K562 (cell line): Measurements from ENCODE around the gene OR5AN1. TPM values are rescaled to one million over a fixed set of nuclear protein-coding genes. Genes with fewer than 3 reads are reported as not detected.

ENCODE experiments used
- ATAC-seq: fragments of 200-7000 bp; cut with Tn5 transposase; 3 replicates; pipeline ENCODE4 v1.9.1; 2020; ENCODE audit warnings: moderate library complexity
- BruUV-seq: library from RNA; stranded (reverse); fragments of 400-500 nt; replicated peaks from 2 replicates; lab custom pipeline; 2021; lab: Mats Ljungman, UMichigan
- CTCF ChIA-PET: fragments of 300-600 bp; formaldehyde crosslinking; extraction: SDS; loops from one replicate; lab custom pipeline; 2021; ENCODE audit warnings: low intra/inter-chr PET ratio; lab: Yijun Ruan, JAX
- POLR2A ChIA-PET: fragments of 300-600, 350-650 bp; sonication (Branson Sonifier 250); formaldehyde crosslinking; extraction: SDS; loops from one replicate; lab custom pipeline; 2021; ENCODE audit warnings: antibody characterized with exemption, inconsistent platforms; lab: Yijun Ruan, JAX
- DNase-seq, 4 experiments: peaks; one replicate each; pipeline versions ENCODE4 v3.0.0 to v3.0.0-alpha.2; 2011 to 2018; ENCODE audit warnings: low spot score in 3 of 4, mixed read lengths in 3 of 4; ENCODE audit errors: extremely low read depth in 1 of 4
- FAIRE-seq: peaks from 2 replicates; lab custom pipeline; 2011; peaks lifted over from hg19 to GRCh38; lab: Jason Lieb, UNC
- H2AFZ ChIP-seq: 2 replicates; pipeline ENCODE4 v1.6.0; 2011; ENCODE audit warnings: low read depth, low read length, control low read depth, inconsistent platforms
- H3K27ac ChIP-seq: fragments of 200-600 bp; 3 replicates; pipeline ENCODE4 v1.8.0; 2011; ENCODE audit warnings: low read depth, mild to moderate bottlenecking, control low read depth, inconsistent platforms, low read length, moderate library complexity, mixed read lengths; ENCODE audit errors: extremely low read depth
- H3K27me3 ChIP-seq, 2 experiments: fragments of 300-600 bp in 1 of 2; 2 replicates in 1 of 2; 3 replicates in 1 of 2; pipeline versions ENCODE4 v1.6.0 to v1.8.0; 2011; ENCODE audit warnings: inconsistent platforms in 2 of 2, low read length in 2 of 2, mild to moderate bottlenecking in 1 of 2, mixed read lengths in 1 of 2, moderate library complexity in 1 of 2; ENCODE audit not compliant: control insufficient read depth in 2 of 2, insufficient read depth in 2 of 2
- H3K36me3 ChIP-seq: fragments of 300-600 bp; 3 replicates; pipeline ENCODE4 v1.8.0; 2011; ENCODE audit warnings: mild to moderate bottlenecking, low read length, inconsistent platforms; ENCODE audit not compliant: control insufficient read depth, insufficient read depth
- H3K4me1 ChIP-seq, 2 experiments: fragments of 200-600 bp in 1 of 2; replicated peaks in 1 of 2; 2 replicates in 1 of 2; 3 replicates in 1 of 2; pipeline versions ENCODE4 v1.5.1 to v1.8.0; 2011; ENCODE audit warnings: inconsistent platforms in 2 of 2, low read length in 2 of 2, mild to moderate bottlenecking in 1 of 2, mixed read lengths in 1 of 2, moderate library complexity in 1 of 2; ENCODE audit not compliant: control insufficient read depth in 2 of 2, insufficient read depth in 2 of 2
- H3K4me2 ChIP-seq: 2 replicates; pipeline ENCODE4 v1.6.1; 2011; ENCODE audit warnings: low read length, control low read depth, inconsistent platforms, mixed read lengths; ENCODE audit not compliant: insufficient read depth
- H3K4me3 ChIP-seq: fragments of 200-600 bp; sonication (generic), shearing (Covaris generic); 2 replicates; pipeline ENCODE4 v1.5.1; 2016; ENCODE audit warnings: control low read depth, inconsistent platforms
- H3K79me2 ChIP-seq: fragments of 200-600 bp; 3 replicates; pipeline ENCODE4 v1.8.0; 2011; ENCODE audit warnings: low read length, inconsistent platforms; ENCODE audit not compliant: control insufficient read depth, insufficient read depth
- H3K9ac ChIP-seq, 2 experiments: 2 replicates each; pipeline versions ENCODE4 v1.6.0 to v1.6.1; 2011; ENCODE audit warnings: low read depth in 2 of 2, low read length in 2 of 2, control low read depth in 1 of 2, inconsistent platforms in 1 of 2, mild to moderate bottlenecking in 1 of 2, mixed read lengths in 1 of 2; ENCODE audit not compliant: insufficient read depth in 1 of 2
- H3K9me1 ChIP-seq: one replicate; pipeline ENCODE4 v1.6.0; 2011; ENCODE audit warnings: inconsistent platforms, mild to moderate bottlenecking, low read length, moderate library complexity; ENCODE audit not compliant: control insufficient read depth, insufficient read depth
- H3K9me3 ChIP-seq: replicated peaks from 2 replicates; pipeline ENCODE4 v1.5.1; 2011; ENCODE audit warnings: low read depth, low read length, inconsistent platforms; ENCODE audit not compliant: control insufficient read depth, insufficient read depth
- H4K20me1 ChIP-seq: replicated peaks from 2 replicates; pipeline ENCODE4 v1.6.1; 2011; ENCODE audit warnings: low read length, inconsistent platforms, mixed read lengths; ENCODE audit not compliant: control insufficient read depth, insufficient read depth
- ARHGAP35 ChIP-seq: fragments of 450-650 bp; IDR thresholded peaks from 2 replicates; pipeline ENCODE4 v1.6.1; 2018; ENCODE audit not compliant: partially characterized antibody
- CREM ChIP-seq: IDR thresholded peaks from 2 replicates; pipeline ENCODE4 v1.6.1; 2014; ENCODE audit warnings: antibody characterized with exemption, low read depth
- ETV1 ChIP-seq: fragments of 450-650 bp; conservative IDR thresholded peaks from 2 replicates; pipeline ENCODE4 v1.6.1; 2016; ENCODE audit warnings: missing genetic modification characterization, control low read depth, low read depth, missing compliant biosample characterization
- KDM4B ChIP-seq, 2 experiments: fragments of 450-650 bp in 1 of 2; sonication (generic) in 1 of 2; IDR thresholded peaks; 2 replicates each; pipeline ENCODE4 v1.6.1; 2016 to 2017; ENCODE audit warnings: borderline replicate concordance in 2 of 2, antibody characterized with exemption in 1 of 2, low read depth in 1 of 2, mild to moderate bottlenecking in 1 of 2
- NONO ChIP-seq, 2 experiments: fragments of 200-400 bp in 1 of 2; fragments of 450-650 bp in 1 of 2; formaldehyde crosslinking in 1 of 2; IDR thresholded peaks; 2 replicates each; pipeline ENCODE4 v1.6.1; 2017; ENCODE audit warnings: low read depth in 2 of 2, mild to moderate bottlenecking in 2 of 2, moderate library complexity in 2 of 2, low read length in 1 of 2
- POLR2AphosphoS2 ChIP-seq: IDR thresholded peaks from 2 replicates; pipeline ENCODE4 v1.6.1; 2012; ENCODE audit warnings: low read length, improper control_type of control experiment
- POLR2G ChIP-seq: fragments of 200-400 bp; formaldehyde crosslinking; IDR thresholded peaks from 2 replicates; pipeline ENCODE4 v1.6.1; 2017; ENCODE audit warnings: low read depth, mild to moderate bottlenecking, antibody characterized with exemption, low read length, moderate library complexity
- PTBP1 ChIP-seq: fragments of 200-400 bp; formaldehyde crosslinking; IDR thresholded peaks from 2 replicates; pipeline ENCODE4 v1.6.1; 2017; ENCODE audit warnings: low read depth, low read length
- RBM34 ChIP-seq: fragments of 200-400 bp; formaldehyde crosslinking; IDR thresholded peaks from 2 replicates; pipeline ENCODE4 v1.6.1; 2018; ENCODE audit warnings: low read length, borderline replicate concordance; ENCODE audit not compliant: insufficient read depth
- SRF ChIP-seq, 2 experiments: fragments of 250-450, 450-650 bp in 1 of 2; sonication (Bioruptor Pico) in 1 of 2; sonication (generic) in 1 of 2; formaldehyde crosslinking; IDR thresholded peaks; 2 replicates each; pipeline versions ENCODE4 v1.5.0 to v1.5.1; 2020 to 2022; ENCODE audit warnings: mild to moderate bottlenecking in 1 of 2, missing genetic modification reagents in 1 of 2
- TEAD1 ChIP-seq, 2 experiments: fragments of 450-650 bp in 1 of 2; sonication (generic) in 1 of 2; formaldehyde crosslinking; IDR thresholded peaks; 2 replicates each; pipeline versions ENCODE4 v1.4.0 to v1.8.0; 2020 to 2022; ENCODE audit warnings: mild to moderate bottlenecking in 2 of 2, missing genetic modification reagents in 1 of 2
- ZNF41 ChIP-seq: fragments of 250-450 bp; sonication (Bioruptor Pico); conservative IDR thresholded peaks from 2 replicates; pipeline ENCODE4 v1.4.0; 2020; ENCODE audit warnings: mild to moderate bottlenecking
- WGBS: fragments of 100-300 bp; shearing (Covaris generic); methylation state at CpG from one replicate; pipeline ENCODE4 v1.1.6; 2016; ENCODE audit warnings: low coverage, mixed read lengths; ENCODE audit not compliant: insufficient coverage; ENCODE audit errors: missing lambda C conversion rate; 5-methylcytosine and 5-hydroxymethylcytosine counted together
- in situ Hi-C: fragments of 300-500 bp; cut with MboI; formaldehyde crosslinking; loops from 4 replicates; pipeline ENCODE4 v1.15.0; 2018; ENCODE audit warnings: inconsistent platforms, mixed read lengths
- intact Hi-C: fragments of 100-400 bp; cut with micrococcal nuclease; formaldehyde crosslinking; loops from 2 replicates; pipeline ENCODE4 v1.14.2; 2022
- polyA plus RNA-seq, 8 experiments: library from polyadenylated mRNA; depleted of rRNA in 4 of 8; stranded (reverse) in 5 of 8; unstranded in 3 of 8; fragments of >200 nt; fragmentation: Nextera tagmentation in 2 of 8; fragmentation: Illumina TruSeq in 1 of 8; extraction: Ambion mirVana in 2 of 8; extraction: Trizol in 1 of 8; gene quantifications; 2 replicates each; pipeline versions ENCODE4 v1.2.1 to v1.2.3, GENCODE V29; 2011 to 2014; ENCODE audit warnings: inconsistent platforms in 1 of 8, missing spikeins in 1 of 8
- total RNA-seq, 7 experiments: library from RNA; depleted of rRNA in 6 of 7; stranded (reverse); fragments of >200 nt in 6 of 7; fragmentation: Illumina TruSeq in 2 of 7; extraction: Trizol in 2 of 7; gene quantifications; 2 replicates each; pipeline versions ENCODE4 v1.2.1 to v1.2.3, GENCODE V29; 2011 to 2021; ENCODE audit warnings: low replicate concordance in 1 of 7
- TF ChIP-seq, protein P1 (sequence below): sonication (generic); IDR thresholded peaks from 2 replicates; pipeline ENCODE4 v1.6.1; 2016
- TF ChIP-seq, protein P2 (sequence below): sonication (generic); formaldehyde crosslinking; IDR thresholded peaks from 2 replicates; pipeline ENCODE4 v1.8.1; 2023; ENCODE audit warnings: mild to moderate bottlenecking, missing genetic modification reagents

The OR5AN1 gene
- total and polyA plus RNA-seq, 9 of the 15 experiments (the other 6 are each of a cell fraction or from before 2014, with no cell fraction given), result not detected

DNA sequence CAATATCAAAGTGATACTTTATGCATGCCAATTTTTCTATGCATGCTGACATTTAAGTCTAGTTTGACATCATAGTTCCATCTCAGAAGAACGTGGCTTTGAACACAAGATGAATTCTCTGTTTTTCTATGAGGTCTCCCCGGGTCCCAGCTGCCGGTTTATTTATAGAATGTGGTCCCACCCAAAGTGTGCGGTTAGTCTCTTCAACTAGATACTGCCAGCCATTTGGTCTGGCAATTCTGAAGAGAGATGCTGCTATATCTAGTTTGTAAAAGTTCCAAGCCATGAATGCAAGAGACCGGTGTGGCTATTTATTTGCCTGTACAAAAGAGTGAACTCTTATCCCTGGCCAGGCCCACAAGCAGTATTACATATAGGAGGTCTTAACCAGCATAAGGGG, 58.3 kb downstream of the OR5AN1 start:
- no peak overlapping the region for H3K4me3 ChIP-seq
- ChIA-PET POLR2A (interaction anchor here (1.0 kb wide), 1 partner anchor 152 kb away, joined by 3 read pairs; no protein-coding TSS in a partner anchor), CTCF (no interaction called here)
- ATAC-seq, result no peak
- intact Hi-C loops (no loop called here), in situ Hi-C loops (no loop called here)
- H3K36me3 ChIP-seq, result no peaks in the 10 kb centered on the region
- WGBS, result 0% methylated on average over 5 of the region's 5 CpGs
- H3K79me2 ChIP-seq, result no peaks in the 10 kb centered on the region
- no peak for DNase-seq
- no peak overlapping the region for H3K9ac ChIP-seq
- H4K20me1 ChIP-seq, result no peaks in the 10 kb centered on the region
- H3K4me2 ChIP-seq, result no peak overlapping the region
- TF ChIP-seq RBM34 (no peak), NONO (IDR thresholded peaks at IDR 0.05; ENCODE audit: low read depth in 2 of 2, low read length in 1 of 2) (no peak), CREM (no peak), ETV1 (no peak), ARHGAP35 (no peak), KDM4B (IDR thresholded peaks at IDR 0.05; ENCODE audit: borderline replicate concordance in 2 of 2, low read depth in 1 of 2) (no peak), TEAD1 (CRISPR knock-in tag; IDR thresholded peaks at IDR 0.05) (no peak), POLR2AphosphoS2 (no peak), ZNF41 (CRISPR knock-in tag) (no peak), POLR2G (no peak), SRF (CRISPR knock-in tag; IDR thresholded peaks at IDR 0.05) (no peak), PTBP1 (no peak)
- TF ChIP-seq, protein P1, sequence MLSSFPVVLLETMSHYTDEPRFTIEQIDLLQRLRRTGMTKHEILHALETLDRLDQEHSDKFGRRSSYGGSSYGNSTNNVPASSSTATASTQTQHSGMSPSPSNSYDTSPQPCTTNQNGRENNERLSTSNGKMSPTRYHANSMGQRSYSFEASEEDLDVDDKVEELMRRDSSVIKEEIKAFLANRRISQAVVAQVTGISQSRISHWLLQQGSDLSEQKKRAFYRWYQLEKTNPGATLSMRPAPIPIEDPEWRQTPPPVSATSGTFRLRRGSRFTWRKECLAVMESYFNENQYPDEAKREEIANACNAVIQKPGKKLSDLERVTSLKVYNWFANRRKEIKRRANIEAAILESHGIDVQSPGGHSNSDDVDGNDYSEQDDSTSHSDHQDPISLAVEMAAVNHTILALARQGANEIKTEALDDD, result no peak
- TF ChIP-seq, protein P2, sequence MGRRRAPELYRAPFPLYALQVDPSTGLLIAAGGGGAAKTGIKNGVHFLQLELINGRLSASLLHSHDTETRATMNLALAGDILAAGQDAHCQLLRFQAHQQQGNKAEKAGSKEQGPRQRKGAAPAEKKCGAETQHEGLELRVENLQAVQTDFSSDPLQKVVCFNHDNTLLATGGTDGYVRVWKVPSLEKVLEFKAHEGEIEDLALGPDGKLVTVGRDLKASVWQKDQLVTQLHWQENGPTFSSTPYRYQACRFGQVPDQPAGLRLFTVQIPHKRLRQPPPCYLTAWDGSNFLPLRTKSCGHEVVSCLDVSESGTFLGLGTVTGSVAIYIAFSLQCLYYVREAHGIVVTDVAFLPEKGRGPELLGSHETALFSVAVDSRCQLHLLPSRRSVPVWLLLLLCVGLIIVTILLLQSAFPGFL, result no peak
- no peaks in the 10 kb centered on the region for H3K9me1 ChIP-seq
- H3K27me3 ChIP-seq, result no peaks in the 10 kb centered on the region; a peak in 1 of 5 replicates
- no peak overlapping the region for H2AFZ ChIP-seq
- FAIRE-seq, result no peak
- BruUV-seq, result no TSS peak
- no peaks in the 10 kb centered on the region for H3K4me1 ChIP-seq
- H3K9me3 ChIP-seq, result no peaks in the 10 kb centered on the region
- no peak overlapping the region for H3K27ac ChIP-seq
